ENCODE measurements around the gene LDAH.
"Not testable (repeated sequence)": the region's sequence is repeated elsewhere in the genome, so short reads cannot be mapped to it uniquely, and the experiment has no call there.

Gene LDAH

DNA sequence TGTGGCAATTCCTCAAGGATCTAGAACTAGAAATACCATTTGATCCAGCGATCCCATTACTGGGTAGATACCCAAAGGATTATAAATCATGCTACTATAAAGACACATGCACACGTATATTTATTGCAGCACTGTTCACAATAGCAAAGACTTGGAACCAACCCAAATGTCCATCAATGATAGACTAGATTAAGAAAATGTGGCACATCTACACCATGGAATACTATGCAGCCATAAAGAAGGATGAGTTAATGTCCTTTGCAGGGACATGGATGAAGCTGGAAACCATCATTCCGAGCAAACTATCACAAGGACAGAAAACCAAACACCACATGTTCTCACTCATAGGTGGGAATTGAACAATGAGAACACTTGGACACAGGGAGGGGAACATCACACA is 106.7 kb downstream of the LDAH start:
- DNase-seq = not testable (repeated sequence)

GRCh38 chr2:20714412-20714811 is 108.5 kb downstream of the LDAH start:
- DNase-seq = not testable (repeated sequence)

GRCh38 chr2:20713585-20713984 is 109.3 kb downstream of the LDAH start:
- not testable (repeated sequence) for DNase-seq

- DNase-seq = not testable (repeated sequence)
Observed at GRCh38 chr2:20711641-20712040, 111.3 kb downstream of the LDAH start.

- no peak for DNase-seq
Observed at GRCh38 chr2:20707601-20708000, 115.3 kb downstream of the LDAH start.

DNA sequence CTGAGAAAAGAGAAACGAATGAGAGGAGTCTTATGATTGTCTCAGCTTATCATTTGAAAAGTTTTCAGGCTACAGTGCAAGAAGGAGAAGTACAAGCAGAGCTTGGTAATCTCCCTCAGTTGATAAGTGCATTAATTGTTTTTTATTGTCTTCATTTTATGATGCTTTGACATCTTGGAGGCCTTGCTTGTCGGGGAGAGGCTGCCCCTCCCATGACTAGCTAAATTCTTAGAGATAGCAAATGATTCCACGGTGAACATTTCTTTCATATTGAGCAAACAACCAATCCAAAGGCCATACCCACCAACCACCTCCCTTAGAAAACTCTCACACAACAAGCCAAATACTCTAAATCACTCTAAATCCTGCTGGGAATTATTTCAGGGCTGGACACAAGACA is 116.1 kb downstream of the LDAH start:
- DNase-seq = no peak

GRCh38 chr2:20706217-20706616 is 116.7 kb downstream of the LDAH start:
- DNase-seq = no peak

- DNase-seq = no peak
Observed at GRCh38 chr2:20704886-20705285, 118.0 kb downstream of the LDAH start.

GRCh38 chr2:20702563-20702962 is 120.3 kb downstream of the LDAH start:
- no peak for DNase-seq

DNA sequence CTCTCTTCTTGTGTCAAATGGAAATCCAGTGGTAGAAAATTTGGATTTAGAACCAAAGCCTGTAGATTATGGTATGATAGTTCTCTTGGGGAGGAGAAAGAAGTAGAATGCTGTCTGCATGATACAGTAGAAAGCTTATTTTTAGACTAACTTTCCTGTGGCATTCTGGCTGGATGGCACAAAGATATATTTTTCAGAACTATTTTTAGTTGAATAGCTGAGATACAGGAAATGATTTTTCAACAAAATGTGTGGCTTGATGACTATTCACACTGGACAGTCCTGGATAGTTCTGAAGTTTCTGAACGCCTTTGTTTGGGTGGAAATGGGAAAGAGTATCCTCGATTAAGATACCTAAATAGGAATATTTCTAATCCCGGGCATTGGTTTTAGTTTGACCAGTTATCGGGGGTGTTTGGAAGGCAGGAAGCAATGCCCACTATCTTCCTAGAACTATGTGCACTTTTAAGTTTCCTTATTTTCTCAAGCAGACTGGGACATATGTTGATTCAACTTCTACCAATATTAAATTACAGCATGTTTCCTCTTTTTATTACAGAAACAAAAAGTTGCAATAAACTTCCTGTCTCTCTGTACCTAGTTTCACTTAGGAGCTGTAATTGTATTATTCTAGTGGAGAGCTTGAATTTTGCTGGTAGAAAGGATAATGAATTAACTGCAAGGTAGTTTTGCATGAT is 123.8 kb downstream of the LDAH start:
- DNase-seq = peak in 1 of 2 donors; percentile 47

- DNase-seq = no peak
Observed at GRCh38 chr2:20697322-20697934, 125.5 kb downstream of the LDAH start.

- DNase-seq = no peak
Observed at GRCh38 chr2:20696366-20696765, 126.5 kb downstream of the LDAH start.

DNA sequence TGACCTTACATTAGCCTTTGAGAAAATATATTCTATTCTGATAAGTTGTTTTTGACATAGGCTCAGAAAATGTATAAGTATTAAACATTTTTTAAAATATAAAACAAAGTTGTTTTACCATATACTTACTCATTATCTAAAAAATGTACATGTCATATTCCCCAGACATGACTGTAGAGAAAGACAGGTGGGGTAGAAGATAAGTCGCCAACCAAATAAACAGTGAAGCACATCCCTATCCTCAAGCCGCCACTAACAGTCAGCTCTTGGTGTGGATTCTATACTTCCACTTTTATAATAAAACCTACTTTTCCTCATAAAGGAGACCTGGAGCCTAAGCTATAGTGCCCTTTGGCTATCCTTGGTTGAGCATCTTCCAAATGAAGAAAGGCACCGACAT is 129.6 kb downstream of the LDAH start:
- DNase-seq = no peak

DNA sequence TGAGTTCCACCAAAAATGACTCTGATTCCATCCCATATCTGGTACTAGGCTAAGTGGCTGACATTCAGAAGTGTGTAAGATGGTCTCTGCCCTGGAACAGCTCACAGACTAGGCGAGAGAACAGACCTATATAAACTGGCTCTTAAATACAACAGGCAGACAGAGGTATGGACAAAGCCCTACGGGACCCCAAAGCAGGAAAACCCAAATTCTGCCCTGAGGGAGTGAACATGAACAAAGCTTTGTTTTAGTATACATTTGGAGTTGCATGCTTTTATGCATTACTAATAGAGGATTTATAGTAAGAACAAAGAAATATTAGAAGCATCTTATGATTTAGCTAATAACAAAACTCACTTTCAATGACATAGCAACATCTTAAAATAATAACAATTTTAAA is 130.8 kb downstream of the LDAH start:
- no peak for DNase-seq

DNA sequence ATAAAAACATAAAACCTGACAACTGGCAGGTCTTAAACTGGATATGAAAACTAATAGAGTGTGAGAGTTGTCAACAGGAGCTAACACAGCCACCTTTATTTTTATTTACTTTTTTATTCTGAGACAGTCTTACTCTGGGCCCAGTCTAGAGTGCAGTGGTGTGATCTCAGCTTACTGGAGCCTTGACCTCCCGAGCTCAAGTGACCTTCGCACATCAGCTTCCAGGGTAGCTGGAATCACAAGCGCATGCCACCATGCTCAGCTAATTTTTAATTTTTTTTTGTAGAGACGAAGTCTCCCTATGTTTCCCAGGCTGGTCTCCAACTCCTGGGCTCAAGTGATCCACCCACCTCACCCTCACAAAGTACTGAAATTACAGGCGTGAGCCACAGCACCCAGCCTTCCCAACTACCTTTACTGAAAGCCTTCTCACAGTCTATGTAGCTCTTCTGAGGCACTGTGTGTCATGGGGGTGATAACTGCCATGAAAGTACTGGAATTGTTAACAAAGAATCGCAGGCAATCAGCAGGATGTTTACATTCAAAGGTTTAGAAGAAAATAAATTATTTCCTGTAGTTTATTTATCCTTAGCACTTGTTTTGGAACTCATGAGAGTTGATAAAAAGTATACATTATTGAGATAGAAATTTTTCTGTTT is 131.7 kb downstream of the LDAH start:
- no peak for DNase-seq

GRCh38 chr2:20689428-20690264 is 133.3 kb downstream of the LDAH start:
- no peak for DNase-seq

DNA sequence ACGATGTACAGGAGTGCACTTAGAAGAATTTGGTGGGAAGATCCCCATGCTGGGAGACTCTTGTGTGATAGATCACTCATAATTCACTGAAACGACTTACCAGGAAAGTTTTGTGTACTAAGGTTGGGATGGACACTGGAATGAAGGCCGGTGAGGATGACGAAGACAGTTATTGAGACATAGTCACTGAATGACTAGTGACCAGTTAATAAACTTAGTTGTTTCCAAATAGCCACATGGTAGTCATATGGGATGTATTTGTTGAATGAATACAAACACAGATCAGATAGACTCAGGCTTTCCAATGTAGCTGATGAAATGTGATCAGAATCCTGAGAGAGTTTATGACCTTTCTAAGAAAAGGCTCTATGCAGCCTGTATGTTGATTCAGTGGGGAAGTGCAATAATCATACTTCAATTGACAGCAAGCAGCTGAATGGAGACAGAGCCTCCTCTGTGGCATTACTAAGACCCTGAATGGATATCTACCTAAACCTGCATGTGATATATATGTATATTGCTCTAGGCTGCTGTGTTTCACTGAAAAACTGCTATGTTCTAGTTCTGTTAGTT is 135.6 kb downstream of the LDAH start:
- DNase-seq = no peak

- DNase-seq = no peak
Observed at GRCh38 chr2:20684581-20685063, 138.3 kb downstream of the LDAH start.

DNA sequence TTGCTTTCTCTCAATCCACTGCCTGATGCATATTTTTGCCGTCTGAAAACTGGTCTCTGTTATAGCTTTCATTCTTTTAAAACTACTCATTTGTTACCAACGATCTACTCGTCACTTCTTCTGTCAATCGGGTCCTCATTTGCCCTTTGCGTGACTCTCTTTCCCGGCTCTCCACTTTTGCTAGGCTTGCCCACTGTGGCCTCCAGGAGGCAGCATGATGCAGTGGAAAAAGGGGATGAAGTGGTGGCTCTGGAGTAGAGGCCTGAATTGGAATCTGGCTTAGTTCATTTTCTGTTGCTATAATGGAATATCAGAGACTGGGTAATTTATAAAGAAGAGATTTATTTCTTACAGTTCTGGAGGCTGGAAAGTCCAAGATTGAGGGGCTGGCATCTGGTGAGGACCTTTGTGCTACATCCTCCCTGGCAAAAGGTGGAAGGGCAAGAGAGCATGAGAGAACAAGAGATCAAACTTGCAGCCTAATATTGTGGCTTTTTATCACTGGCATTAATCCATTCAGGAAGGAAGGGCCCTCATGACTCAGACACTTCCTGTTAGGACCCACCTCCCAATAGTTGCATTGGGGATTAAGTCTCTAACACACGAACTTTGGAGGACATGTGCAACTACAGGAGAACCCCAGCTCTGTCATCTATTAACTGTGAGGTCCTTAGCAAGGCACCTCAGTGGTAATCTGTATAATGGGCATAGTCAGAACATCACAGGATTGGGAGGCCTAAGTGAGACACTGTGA is 140.6 kb downstream of the LDAH start:
- no peak for DNase-seq

GRCh38 chr2:20680744-20681375 is 142.0 kb downstream of the LDAH start:
- no peak for DNase-seq

GRCh38 chr2:20678780-20679179 is 144.1 kb downstream of the LDAH start:
- no peak for DNase-seq

DNA sequence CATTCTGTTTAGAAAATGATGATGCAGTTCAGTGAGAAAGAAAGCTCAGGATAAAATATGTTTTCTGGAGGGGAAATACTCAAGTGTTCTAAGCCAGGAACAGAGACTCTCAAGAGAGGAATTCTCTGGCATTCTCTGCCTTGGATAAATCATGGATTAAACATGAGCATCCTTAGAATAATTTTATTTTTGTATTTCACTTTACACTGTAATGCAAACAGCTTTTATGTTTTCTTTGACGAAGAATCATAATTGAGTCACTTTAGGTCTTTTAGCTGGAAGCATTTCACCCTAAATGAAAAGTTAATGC is 144.9 kb downstream of the LDAH start:
- DNase-seq = no peak
